ENCODE data around the gene EBF3.

GRCh38 chr10:129886263-129886662 is 77.8 kb downstream of the EBF3 start:
- no peak for TF ChIP-seq EZH2phosphoT487 (IDR thresholded peaks at IDR 0.05)
- TF ChIP-seq CTCF (IDR thresholded peaks at IDR 0.05): no peak
